Liver (tissue), 9 donors: ENCODE data around the gene OR51S1. TPM values are rescaled to one million over a fixed set of nuclear protein-coding genes. Genes with fewer than 3 reads are reported as not detected.
A peak's percentile ranks its signal among the peaks of the same experiment; 100 is the strongest.

Experiments used
- DNase-seq: peaks from one replicate; pipeline ENCODE4 v3.0.0-alpha.2; 2017; ENCODE audit warnings: low spot score
- H3K27ac ChIP-seq, 2 donors: one replicate each; pipeline ENCODE4 v1.7.0; 2013; ENCODE audit warnings: inconsistent platforms in 2 of 2, low read length in 2 of 2, control low read depth in 1 of 2, low read depth in 1 of 2, mild to moderate bottlenecking in 1 of 2
- H3K27me3 ChIP-seq, 4 donors: one replicate each; pipeline versions ENCODE4 v1.6.1 to v1.7.0; 2013; ENCODE audit warnings: low read length in 3 of 4, inconsistent platforms in 1 of 4, mild to moderate bottlenecking in 1 of 4, moderate library complexity in 1 of 4; ENCODE audit not compliant: control insufficient read depth in 4 of 4, insufficient read depth in 4 of 4
- H3K36me3 ChIP-seq, 4 donors: one replicate each; pipeline versions ENCODE4 v1.6.1 to v1.7.0; 2013; ENCODE audit warnings: low read length in 3 of 4, mild to moderate bottlenecking in 3 of 4, low read depth in 1 of 4, moderate library complexity in 1 of 4; ENCODE audit not compliant: control insufficient read depth in 4 of 4, insufficient read depth in 3 of 4
- H3K4me1 ChIP-seq, 4 donors: one replicate each; pipeline versions ENCODE4 v1.6.1 to v1.7.0; 2013; ENCODE audit warnings: low read length in 3 of 4, mild to moderate bottlenecking in 3 of 4, moderate library complexity in 1 of 4; ENCODE audit not compliant: control insufficient read depth in 4 of 4, insufficient read depth in 4 of 4
- H3K4me3 ChIP-seq, 3 donors: one replicate each; pipeline versions ENCODE4 v1.6.1 to v1.7.0; 2013; ENCODE audit warnings: low read length in 3 of 3, control low read depth in 1 of 3, low read depth in 1 of 3, mild to moderate bottlenecking in 1 of 3
- H3K9ac ChIP-seq, 2 donors: one replicate each; pipeline ENCODE4 v1.7.0; 2013; ENCODE audit warnings: low read length in 2 of 2, mild to moderate bottlenecking in 2 of 2, moderate library complexity in 2 of 2, control low read depth in 1 of 2, low read depth in 1 of 2
- H3K9me3 ChIP-seq, 4 donors: one replicate each; pipeline versions ENCODE4 v1.6.1 to v1.7.0; 2013; ENCODE audit warnings: low read length in 3 of 4; ENCODE audit not compliant: control insufficient read depth in 4 of 4
- ATF3 ChIP-seq: IDR thresholded peaks from 2 replicates; pipeline ENCODE4 v1.6.1; 2016; ENCODE audit warnings: antibody characterized with exemption
- CTCF ChIP-seq: fragments of 150-350 bp; IDR thresholded peaks from 2 replicates; pipeline ENCODE4 v1.5.1; 2017; ENCODE audit warnings: improper control_type of control experiment, low read depth, low read length; ENCODE audit not compliant: missing input control
- EGR1 ChIP-seq, 2 donors: IDR thresholded peaks; 2 replicates each; pipeline ENCODE4 v1.6.1; 2016 to 2018; ENCODE audit warnings: antibody characterized with exemption in 2 of 2, low read depth in 2 of 2
- FOXA1 ChIP-seq: IDR thresholded peaks from 2 replicates; pipeline ENCODE4 v1.6.1; 2016; ENCODE audit warnings: antibody characterized with exemption
- FOXA2 ChIP-seq: IDR thresholded peaks from 2 replicates; pipeline ENCODE4 v1.6.1; 2016; ENCODE audit warnings: antibody characterized with exemption
- GABPA ChIP-seq, 2 donors: IDR thresholded peaks in 1 of 2; conservative IDR thresholded peaks in 1 of 2; 2 replicates each; pipeline ENCODE4 v1.6.1; 2016; ENCODE audit warnings: antibody characterized with exemption in 2 of 2, mild to moderate bottlenecking in 1 of 2, moderate library complexity in 1 of 2
- HNF4A ChIP-seq, 2 donors: conservative IDR thresholded peaks; 2 replicates each; pipeline ENCODE4 v1.6.1; 2016; ENCODE audit warnings: antibody characterized with exemption in 2 of 2, mild to moderate bottlenecking in 2 of 2
- HNF4G ChIP-seq: IDR thresholded peaks from 2 replicates; pipeline ENCODE4 v1.6.1; 2016; ENCODE audit warnings: antibody characterized with exemption
- JUND ChIP-seq, 2 donors: IDR thresholded peaks; 2 replicates each; pipeline ENCODE4 v1.6.1; 2016; ENCODE audit warnings: antibody characterized with exemption in 2 of 2
- NR2F2 ChIP-seq: IDR thresholded peaks from 2 replicates; pipeline ENCODE4 v1.6.1; 2016; ENCODE audit warnings: antibody characterized with exemption
- RAD21 ChIP-seq, 2 donors: IDR thresholded peaks; 2 replicates each; pipeline ENCODE4 v1.6.1; 2016; ENCODE audit warnings: antibody characterized with exemption in 2 of 2, mild to moderate bottlenecking in 2 of 2
- RXRA ChIP-seq, 2 donors: IDR thresholded peaks; 2 replicates each; pipeline ENCODE4 v1.6.1; 2017 to 2018; ENCODE audit warnings: antibody characterized with exemption in 2 of 2, mild to moderate bottlenecking in 1 of 2
- SP1 ChIP-seq: IDR thresholded peaks from 2 replicates; pipeline ENCODE4 v1.6.1; 2018; ENCODE audit warnings: antibody characterized with exemption, mild to moderate bottlenecking
- TAF1 ChIP-seq: conservative IDR thresholded peaks from 2 replicates; pipeline ENCODE4 v1.6.1; 2016; ENCODE audit warnings: antibody characterized with exemption, mild to moderate bottlenecking
- polyA plus RNA-seq, 2 donors: library from polyadenylated mRNA; stranded (reverse) in 1 of 2; unstranded in 1 of 2; fragments of 200-250 nt in 1 of 2; fragments of >200 nt in 1 of 2; fragmentation: Nextera tagmentation in 1 of 2; extraction: Ambion mirVana in 1 of 2; gene quantifications; one replicate each; pipeline versions ENCODE4 v1.2.1 to v1.2.3, GENCODE V29; 2013 to 2015
- total RNA-seq, 2 donors: library from RNA; depleted of rRNA; stranded (reverse); fragments of >200 nt; gene quantifications; one replicate each; pipeline ENCODE4 v1.2.3, GENCODE V29; 2014
- TF ChIP-seq, protein P1 (sequence below): IDR thresholded peaks from 2 replicates; pipeline ENCODE4 v1.6.1; 2016; ENCODE audit warnings: antibody characterized with exemption, mild to moderate bottlenecking
- TF ChIP-seq, protein P2 (sequence below): IDR thresholded peaks from 2 replicates; pipeline ENCODE4 v1.6.1; 2016; ENCODE audit warnings: antibody characterized with exemption
- donor health status: healthy.
- donor health status: healthy.
- donor health status: healthy.
- donor health status: healthy.
- donor health status: healthy.

OR51S1 gene
- total and polyA plus RNA-seq, 4 donors: not detected

GRCh38 chr11:4826425-4826824 is 22.6 kb downstream of the OR51S1 start:
- Histone ChIP-seq H3K27me3 (peaks cover 0 to 8% (median 0%) of the 10 kb centered on the region in 4 donors), H3K27ac (no peak overlapping the region), H3K9me3 (no peaks in the 10 kb centered on the region), H3K4me3 (no peak overlapping the region), H3K4me1 (no peaks in the 10 kb centered on the region), H3K36me3 (no peaks in the 10 kb centered on the region), H3K9ac (no peak overlapping the region)
- no peak for DNase-seq
- TF ChIP-seq RAD21 (IDR thresholded peaks at IDR 0.05): peak; percentile 24 to 37
- no peak for TF ChIP-seq NR2F2
- TF ChIP-seq CTCF: peak; percentile 4

DNA sequence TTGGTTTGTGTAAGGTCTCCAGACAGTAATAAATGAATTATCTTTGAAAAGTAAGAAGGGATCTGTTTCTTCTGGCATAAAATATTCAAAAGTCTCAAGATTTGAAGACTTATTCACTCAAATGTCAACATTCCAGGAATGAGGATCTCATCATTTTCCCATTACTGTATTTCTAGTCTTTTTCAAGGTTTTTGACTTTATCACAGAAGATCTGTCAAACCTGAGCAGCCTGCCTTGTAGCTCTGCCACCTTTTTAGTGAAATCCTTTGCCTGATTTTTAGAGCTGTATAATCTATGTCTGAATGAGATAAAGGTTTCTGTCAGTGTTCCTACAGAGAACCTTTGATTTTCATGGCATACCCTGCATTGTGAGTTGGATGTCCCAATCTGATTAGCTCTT is 23.9 kb downstream of the OR51S1 start:
- H3K4me1 ChIP-seq: no peaks in the 10 kb centered on the region
- H3K9me3 ChIP-seq: no peaks in the 10 kb centered on the region
- TF ChIP-seq SP1 (no peak), RAD21 (IDR thresholded peaks at IDR 0.05) (no peak), GABPA (IDR thresholded peaks at IDR 0.05 in 1 of 2, conservative IDR thresholded peaks at IDR 0.05 in 1 of 2) (no peak), FOXA1 (no peak), NR2F2 (no peak), JUND (IDR thresholded peaks at IDR 0.05) (no peak), RXRA (IDR thresholded peaks at IDR 0.05) (no peak), HNF4G (no peak), FOXA2 (no peak), TAF1 (no peak), EGR1 (IDR thresholded peaks at IDR 0.05; ENCODE audit: low read depth in 2 of 2) (no peak), CTCF (no peak), HNF4A (conservative IDR thresholded peaks at IDR 0.05) (no peak), ATF3 (no peak)
- TF ChIP-seq, protein P1, sequence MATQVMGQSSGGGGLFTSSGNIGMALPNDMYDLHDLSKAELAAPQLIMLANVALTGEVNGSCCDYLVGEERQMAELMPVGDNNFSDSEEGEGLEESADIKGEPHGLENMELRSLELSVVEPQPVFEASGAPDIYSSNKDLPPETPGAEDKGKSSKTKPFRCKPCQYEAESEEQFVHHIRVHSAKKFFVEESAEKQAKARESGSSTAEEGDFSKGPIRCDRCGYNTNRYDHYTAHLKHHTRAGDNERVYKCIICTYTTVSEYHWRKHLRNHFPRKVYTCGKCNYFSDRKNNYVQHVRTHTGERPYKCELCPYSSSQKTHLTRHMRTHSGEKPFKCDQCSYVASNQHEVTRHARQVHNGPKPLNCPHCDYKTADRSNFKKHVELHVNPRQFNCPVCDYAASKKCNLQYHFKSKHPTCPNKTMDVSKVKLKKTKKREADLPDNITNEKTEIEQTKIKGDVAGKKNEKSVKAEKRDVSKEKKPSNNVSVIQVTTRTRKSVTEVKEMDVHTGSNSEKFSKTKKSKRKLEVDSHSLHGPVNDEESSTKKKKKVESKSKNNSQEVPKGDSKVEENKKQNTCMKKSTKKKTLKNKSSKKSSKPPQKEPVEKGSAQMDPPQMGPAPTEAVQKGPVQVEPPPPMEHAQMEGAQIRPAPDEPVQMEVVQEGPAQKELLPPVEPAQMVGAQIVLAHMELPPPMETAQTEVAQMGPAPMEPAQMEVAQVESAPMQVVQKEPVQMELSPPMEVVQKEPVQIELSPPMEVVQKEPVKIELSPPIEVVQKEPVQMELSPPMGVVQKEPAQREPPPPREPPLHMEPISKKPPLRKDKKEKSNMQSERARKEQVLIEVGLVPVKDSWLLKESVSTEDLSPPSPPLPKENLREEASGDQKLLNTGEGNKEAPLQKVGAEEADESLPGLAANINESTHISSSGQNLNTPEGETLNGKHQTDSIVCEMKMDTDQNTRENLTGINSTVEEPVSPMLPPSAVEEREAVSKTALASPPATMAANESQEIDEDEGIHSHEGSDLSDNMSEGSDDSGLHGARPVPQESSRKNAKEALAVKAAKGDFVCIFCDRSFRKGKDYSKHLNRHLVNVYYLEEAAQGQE: no peak
- TF ChIP-seq, protein P2, sequence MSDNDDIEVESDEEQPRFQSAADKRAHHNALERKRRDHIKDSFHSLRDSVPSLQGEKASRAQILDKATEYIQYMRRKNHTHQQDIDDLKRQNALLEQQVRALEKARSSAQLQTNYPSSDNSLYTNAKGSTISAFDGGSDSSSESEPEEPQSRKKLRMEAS: no peak
- H3K27ac ChIP-seq: no peak overlapping the region
- no peak overlapping the region for H3K4me3 ChIP-seq
- no peak overlapping the region for H3K9ac ChIP-seq
- H3K27me3 ChIP-seq: peaks cover 0 to 8% (median 0%) of the 10 kb centered on the region in 4 donors
- H3K36me3 ChIP-seq: no peaks in the 10 kb centered on the region
- DNase-seq: no peak
